ENCODE data around the gene ITPK1. TPM values are rescaled to one million over a fixed set of nuclear protein-coding genes. Genes with fewer than 3 reads are reported as not detected.

The ITPK1 gene
- total and polyA plus RNA-seq, 7 experiments from 2014 or later, result 10.2 to 71.8 (median 21.3) TPM

- Histone ChIP-seq H3K4me1 (ENCODE audit: control insufficient read depth in 2 of 2, insufficient read depth in 2 of 2, low read length in 2 of 2) (no peaks in the 10 kb centered on the region), H3K27ac (ENCODE audit: low read depth, low read length) (no peak overlapping the region), H3K9me3 (ENCODE audit: control insufficient read depth in 2 of 3, low read length in 3 of 3) (peaks cover 0 to 16% (median 0%) of the 10 kb centered on the region in 3 experiments), H3K36me3 (ENCODE audit: control insufficient read depth in 2 of 3, insufficient read depth in 3 of 3, low read length in 3 of 3) (peaks cover 0 to 19% (median 0%) of the 10 kb centered on the region in 3 experiments), H3K4me3 (ENCODE audit: low read length) (no peak overlapping the region), H3K27me3 (ENCODE audit: control insufficient read depth in 2 of 2, insufficient read depth in 2 of 2, low read length in 2 of 2) (no peaks in the 10 kb centered on the region)
- DNase-seq, result no peak
- Mint-ChIP-seq H3K27me3 (no peaks in the 10 kb centered on the region), H3K4me1 (peaks cover 0 to 4% (median 0%) of the 10 kb centered on the region in 7 donors), H3K9me3 (peaks cover 0 to 28% (median 19%) of the 10 kb centered on the region in 11 donors), H3K4me3 (no peak overlapping the region), H3K36me3 (peaks cover 22 to 77% (median 60%) of the 10 kb centered on the region in 5 donors), H3K27ac (peak overlapping the region in 1 of 9 donors; percentile 19)
- CTCF ChIA-PET, result no interaction called here
- POLR2A ChIA-PET, result no interaction called here
- intact Hi-C loops (cut with micrococcal nuclease), result no loop called here
- ATAC-seq, result no peak
Observed at GRCh38 chr14:92984082-92984788, 131.5 kb downstream of the ITPK1 start.

GRCh38 chr14:92982956-92983355 lies 132.8 kb downstream of the ITPK1 start:
- Mint-ChIP-seq H3K4me1 (peaks cover 0 to 2% (median 0%) of the 10 kb centered on the region in 7 donors), H3K9me3 (peaks cover 0 to 41% (median 27%) of the 10 kb centered on the region in 11 donors), H3K27ac (peak overlapping the region in 1 of 9 donors; percentile 4), H3K27me3 (no peaks in the 10 kb centered on the region), H3K4me3 (no peak overlapping the region), H3K36me3 (peaks cover 23 to 78% (median 68%) of the 10 kb centered on the region in 5 donors)
- DNase-seq (no peak), ATAC-seq (no peak)
- Histone ChIP-seq H3K36me3 (ENCODE audit: control insufficient read depth in 2 of 3, insufficient read depth in 3 of 3, low read length in 3 of 3) (peaks cover 0 to 23% (median 0%) of the 10 kb centered on the region in 3 experiments), H3K4me3 (ENCODE audit: low read length) (no peak overlapping the region), H3K9me3 (ENCODE audit: control insufficient read depth in 2 of 3, low read length in 3 of 3) (peaks cover 0 to 27% (median 0%) of the 10 kb centered on the region in 3 experiments), H3K27ac (ENCODE audit: low read depth, low read length) (no peak overlapping the region), H3K27me3 (ENCODE audit: control insufficient read depth in 2 of 2, insufficient read depth in 2 of 2, low read length in 2 of 2) (no peaks in the 10 kb centered on the region), H3K4me1 (ENCODE audit: control insufficient read depth in 2 of 2, insufficient read depth in 2 of 2, low read length in 2 of 2) (no peaks in the 10 kb centered on the region)
- intact Hi-C loops (cut with micrococcal nuclease), result no loop called here
- CTCF ChIA-PET, result no interaction called here
- POLR2A ChIA-PET, result no interaction called here

GRCh38 chr14:92981726-92982125 lies 134.0 kb downstream of the ITPK1 start:
- Histone ChIP-seq H3K27me3 (ENCODE audit: control insufficient read depth in 2 of 2, insufficient read depth in 2 of 2, low read length in 2 of 2) (no peaks in the 10 kb centered on the region), H3K4me1 (ENCODE audit: control insufficient read depth in 2 of 2, insufficient read depth in 2 of 2, low read length in 2 of 2) (no peaks in the 10 kb centered on the region), H3K4me3 (ENCODE audit: low read length) (no peak overlapping the region), H3K27ac (ENCODE audit: low read depth, low read length) (no peak overlapping the region), H3K36me3 (ENCODE audit: control insufficient read depth in 2 of 3, insufficient read depth in 3 of 3, low read length in 3 of 3) (peaks cover 0 to 28% (median 0%) of the 10 kb centered on the region in 3 experiments), H3K9me3 (ENCODE audit: control insufficient read depth in 2 of 3, low read length in 3 of 3) (peaks cover 0 to 35% (median 0%) of the 10 kb centered on the region in 3 experiments)
- no peak for DNase-seq
- ChIA-PET POLR2A (no interaction called here), CTCF (no interaction called here)
- Mint-ChIP-seq H3K27me3 (no peaks in the 10 kb centered on the region), H3K36me3 (peaks cover 34 to 91% (median 80%) of the 10 kb centered on the region in 5 donors), H3K9me3 (peaks cover 0 to 53% (median 36%) of the 10 kb centered on the region in 11 donors), H3K4me1 (peaks cover 0 to 2% (median 0%) of the 10 kb centered on the region in 7 donors), H3K27ac (no peak overlapping the region), H3K4me3 (peak overlapping the region in 1 of 10 donors; percentile 8)
- no peak for ATAC-seq
- intact Hi-C loops (cut with micrococcal nuclease), result no loop called here

DNA sequence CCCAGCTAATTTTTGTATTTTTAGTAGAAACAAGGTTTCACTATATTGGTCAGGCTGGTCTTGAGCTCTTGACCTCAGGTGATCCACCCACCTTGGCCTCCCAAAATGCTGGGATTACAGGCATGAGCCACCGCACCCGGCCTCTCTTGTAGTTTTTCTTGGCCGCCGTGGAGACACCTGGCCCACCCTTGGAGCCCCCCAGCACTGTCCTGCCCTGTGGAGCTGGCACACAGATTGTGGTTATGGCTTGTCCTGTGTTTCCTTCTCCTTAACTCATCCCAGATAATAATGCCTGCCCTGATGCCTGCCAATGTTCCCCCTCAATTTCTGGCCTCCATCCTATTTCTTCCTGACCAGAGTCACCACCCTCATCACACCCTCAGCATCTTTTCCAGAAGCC lies 134.9 kb downstream of the ITPK1 start:
- Mint-ChIP-seq H3K4me1 (peaks cover 0 to 2% (median 0%) of the 10 kb centered on the region in 7 donors), H3K9me3 (peaks cover 0 to 62% (median 37%) of the 10 kb centered on the region in 11 donors), H3K36me3 (peaks cover 36 to 94% (median 83%) of the 10 kb centered on the region in 5 donors), H3K27ac (no peak overlapping the region), H3K27me3 (no peaks in the 10 kb centered on the region), H3K4me3 (no peak overlapping the region)
- H3K27ac ChIP-seq (ENCODE audit: low read depth, low read length), result no peak overlapping the region
- no peaks in the 10 kb centered on the region for H3K4me1 ChIP-seq (ENCODE audit: control insufficient read depth in 2 of 2, insufficient read depth in 2 of 2, low read length in 2 of 2)
- POLR2A ChIA-PET, result no interaction called here
- peaks cover 0 to 33% (median 0%) of the 10 kb centered on the region in 3 experiments for H3K36me3 ChIP-seq (ENCODE audit: control insufficient read depth in 2 of 3, insufficient read depth in 3 of 3, low read length in 3 of 3)
- no peak for DNase-seq
- intact Hi-C loops (cut with micrococcal nuclease), result no loop called here
- ATAC-seq, result no peak
- H3K9me3 ChIP-seq (ENCODE audit: control insufficient read depth in 2 of 3, low read length in 3 of 3), result peaks cover 0 to 38% (median 0%) of the 10 kb centered on the region in 3 experiments
- CTCF ChIA-PET, result no interaction called here
- H3K4me3 ChIP-seq (ENCODE audit: low read length), result no peak overlapping the region
- H3K27me3 ChIP-seq (ENCODE audit: control insufficient read depth in 2 of 2, insufficient read depth in 2 of 2, low read length in 2 of 2), result no peaks in the 10 kb centered on the region

- H3K36me3 Mint-ChIP-seq, result peaks cover 31 to 90% (median 71%) of the 10 kb centered on the region in 5 donors
- DNase-seq (no peak), ATAC-seq (no peak)
- H3K27ac ChIP-seq (ENCODE audit: low read depth, low read length), result no peak overlapping the region
- no peak overlapping the region for H3K4me3 Mint-ChIP-seq
- CTCF ChIA-PET, result no interaction called here
- H3K4me1 ChIP-seq (ENCODE audit: control insufficient read depth in 2 of 2, insufficient read depth in 2 of 2, low read length in 2 of 2), result no peaks in the 10 kb centered on the region
- intact Hi-C loops (cut with micrococcal nuclease), result no loop called here
- H3K9me3 ChIP-seq (ENCODE audit: control insufficient read depth in 2 of 3, low read length in 3 of 3), result peaks cover 0 to 38% (median 0%) of the 10 kb centered on the region in 3 experiments
- peaks cover 0 to 2% (median 0%) of the 10 kb centered on the region in 7 donors for H3K4me1 Mint-ChIP-seq
- peaks cover 0 to 39% (median 0%) of the 10 kb centered on the region in 3 experiments for H3K36me3 ChIP-seq (ENCODE audit: control insufficient read depth in 2 of 3, insufficient read depth in 3 of 3, low read length in 3 of 3)
- H3K27me3 ChIP-seq (ENCODE audit: control insufficient read depth in 2 of 2, insufficient read depth in 2 of 2, low read length in 2 of 2), result no peaks in the 10 kb centered on the region
- peaks cover 0 to 67% (median 39%) of the 10 kb centered on the region in 11 donors for H3K9me3 Mint-ChIP-seq
- no peak overlapping the region for H3K4me3 ChIP-seq (ENCODE audit: low read length)
- no peak overlapping the region for H3K27ac Mint-ChIP-seq
- H3K27me3 Mint-ChIP-seq, result no peaks in the 10 kb centered on the region
- POLR2A ChIA-PET, result no interaction called here
Observed at GRCh38 chr14:92978229-92979021, 137.3 kb downstream of the ITPK1 start.

DNA sequence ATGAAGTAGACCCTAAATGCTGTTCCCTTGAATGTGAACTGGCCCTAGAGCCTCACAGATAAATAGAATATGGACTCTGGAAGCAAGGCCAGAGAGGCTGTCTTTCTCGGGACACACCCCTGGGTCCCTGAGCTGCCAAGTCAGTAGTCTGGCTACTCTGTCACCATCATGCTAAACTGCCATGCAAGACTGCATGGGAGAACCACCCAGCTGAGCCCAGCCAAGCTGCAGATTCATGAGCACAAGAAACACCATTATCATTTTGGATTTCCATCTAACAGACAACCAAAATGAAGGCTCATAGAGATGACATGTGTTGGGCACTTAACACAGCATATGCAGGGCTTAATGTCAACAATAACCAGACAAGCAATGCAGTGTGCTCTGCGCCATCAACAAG lies 139.5 kb downstream of the ITPK1 start:
- no peak overlapping the region for H3K4me3 Mint-ChIP-seq
- Histone ChIP-seq H3K4me3 (ENCODE audit: low read length) (no peak overlapping the region), H3K4me1 (ENCODE audit: control insufficient read depth in 2 of 2, insufficient read depth in 2 of 2, low read length in 2 of 2) (no peaks in the 10 kb centered on the region), H3K9me3 (ENCODE audit: control insufficient read depth in 2 of 3, low read length in 3 of 3) (peaks cover 0 to 32% (median 0%) of the 10 kb centered on the region in 3 experiments), H3K27me3 (ENCODE audit: control insufficient read depth in 2 of 2, insufficient read depth in 2 of 2, low read length in 2 of 2) (no peaks in the 10 kb centered on the region), H3K27ac (ENCODE audit: low read depth, low read length) (no peak overlapping the region), H3K36me3 (ENCODE audit: control insufficient read depth in 2 of 3, insufficient read depth in 3 of 3, low read length in 3 of 3) (peaks cover 0 to 29% (median 0%) of the 10 kb centered on the region in 3 experiments)
- POLR2A ChIA-PET, result no interaction called here
- DNase-seq (no peak), ATAC-seq (no peak)
- H3K4me1 Mint-ChIP-seq, result peaks cover 0 to 3% (median 0%) of the 10 kb centered on the region in 7 donors
- CTCF ChIA-PET, result no interaction called here
- H3K36me3 Mint-ChIP-seq, result peaks cover 24 to 80% (median 62%) of the 10 kb centered on the region in 5 donors
- no peak overlapping the region for H3K27ac Mint-ChIP-seq
- no peaks in the 10 kb centered on the region for H3K27me3 Mint-ChIP-seq
- H3K9me3 Mint-ChIP-seq, result peaks cover 0 to 59% (median 33%) of the 10 kb centered on the region in 11 donors
- intact Hi-C loops (cut with micrococcal nuclease), result no loop called here
